SH-SY5Y (cell line): Measurements from ENCODE around the gene KIF4B.

Experiments used
- GATA2 ChIP-seq: IDR thresholded peaks from 2 replicates; pipeline ENCODE4 v1.6.1; 2011; ENCODE audit warnings: mild to moderate bottlenecking, low read depth, low read length
- GATA3 ChIP-seq: IDR thresholded peaks from 2 replicates; pipeline ENCODE4 v1.6.1; 2011; ENCODE audit warnings: low read depth, mild to moderate bottlenecking, low read length, moderate library complexity

GRCh38 chr5:155049569-155050383 is 36.2 kb downstream of the KIF4B start:
- TF ChIP-seq GATA2 (no peak), GATA3 (no peak)
